ENCODE measurements around the gene TPGS2. TPM values are rescaled to one million over a fixed set of nuclear protein-coding genes. Genes with fewer than 3 reads are reported as not detected.
A peak's percentile ranks its signal among the peaks of the same experiment; 100 is the strongest.
"Not testable (repeated sequence)": the region's sequence is repeated elsewhere in the genome, so short reads cannot be mapped to it uniquely, and the experiment has no call there.

TPGS2 gene
- 10 to 100 TPM; 62.9 to 79.3 (median 66.1) TPM for polyA plus RNA-seq

GRCh38 chr18:36828630-36829361, at the start of gene TPGS2, which contains the start of gene KIAA1328:
TSS of gene TPGS2 (minus strand) at chr18:36829002. CDS start at chr18:36828767, 235 bp downstream.
TSS of gene KIAA1328 (plus strand) at chr18:36829127. CDS start at chr18:36829139, 12 bp downstream.
- peak; percentile 87 to 89 (median 88) for DNase-seq
- Mint-ChIP-seq H3K4me1 (peaks cover 29 to 38% of the 10 kb centered on the region in 2 donors), H3K27ac (peak within 1 kb of the TSS; percentile 76 to 91 (median 86)), H3K27me3 (ENCODE audit: low read depth in 3 of 3) (peaks cover 0 to 7% (median 0%) of the 10 kb centered on the region in 3 donors), H3K4me3 (peak within 1 kb of the TSS; percentile 83 to 96 (median 84)), H3K9me3 (no peaks in the 10 kb centered on the region), H3K36me3 (no peaks in the 10 kb centered on the region)

- Mint-ChIP-seq H3K9me3 (peaks cover 0 to 21% (median 2%) of the 10 kb centered on the region in 6 donors), H3K36me3 (peaks cover 21 to 54% (median 34%) of the 10 kb centered on the region in 3 donors)
- not testable (repeated sequence) for DNase-seq; H3K4me1 Mint-ChIP-seq; H3K4me3 Mint-ChIP-seq; H3K27ac Mint-ChIP-seq; H3K27me3 Mint-ChIP-seq (ENCODE audit: low read depth in 3 of 3)
These were observed 45.0 kb upstream of the TPGS2 start for GRCh38 chr18:36873826-36874225.

GRCh38 chr18:36872329-36872728, 43.5 kb upstream of the TPGS2 start:
- Mint-ChIP-seq H3K36me3 (peaks cover 21 to 51% (median 34%) of the 10 kb centered on the region in 3 donors), H3K27ac (no peak overlapping the region), H3K4me3 (no peak overlapping the region), H3K27me3 (ENCODE audit: low read depth in 3 of 3) (no peaks in the 10 kb centered on the region), H3K9me3 (peaks cover 0 to 19% (median 2%) of the 10 kb centered on the region in 6 donors), H3K4me1 (no peaks in the 10 kb centered on the region)
- no peak for DNase-seq

GRCh38 chr18:36871801-36872200, 43.0 kb upstream of the TPGS2 start:
- Mint-ChIP-seq H3K27ac (peak overlapping the region in 1 of 6 donors; percentile 48), H3K4me1 (no peaks in the 10 kb centered on the region), H3K36me3 (peaks cover 21 to 48% (median 34%) of the 10 kb centered on the region in 3 donors), H3K27me3 (ENCODE audit: low read depth in 3 of 3) (no peaks in the 10 kb centered on the region), H3K4me3 (no peak overlapping the region), H3K9me3 (peaks cover 0 to 19% (median 2%) of the 10 kb centered on the region in 6 donors)
- DNase-seq = no peak

GRCh38 chr18:36867056-36867455, 38.3 kb upstream of the TPGS2 start:
- Mint-ChIP-seq H3K27ac (no peak overlapping the region), H3K27me3 (ENCODE audit: low read depth in 3 of 3) (peaks cover 0 to 1% (median 0%) of the 10 kb centered on the region in 3 donors), H3K9me3 (peaks cover 0 to 4% (median 0%) of the 10 kb centered on the region in 6 donors), H3K4me1 (no peaks in the 10 kb centered on the region), H3K36me3 (peaks cover 17 to 30% (median 17%) of the 10 kb centered on the region in 3 donors), H3K4me3 (no peak overlapping the region)
- DNase-seq = no peak

GRCh38 chr18:36862182-36862581, 33.4 kb upstream of the TPGS2 start:
- peaks cover 0 to 2% (median 0%) of the 10 kb centered on the region in 6 donors for H3K9me3 Mint-ChIP-seq
- peaks cover 0 to 1% (median 0%) of the 10 kb centered on the region in 3 donors for H3K27me3 Mint-ChIP-seq (ENCODE audit: low read depth in 3 of 3)
- DNase-seq = no peak
- peaks cover 11 to 21% (median 16%) of the 10 kb centered on the region in 3 donors for H3K36me3 Mint-ChIP-seq
- H3K4me1 Mint-ChIP-seq = no peaks in the 10 kb centered on the region
- H3K27ac Mint-ChIP-seq = no peak overlapping the region
- no peak overlapping the region for H3K4me3 Mint-ChIP-seq

GRCh38 chr18:36856815-36857214, 28.0 kb upstream of the TPGS2 start:
- no peak for DNase-seq
- Mint-ChIP-seq H3K27ac (no peak overlapping the region), H3K4me1 (no peaks in the 10 kb centered on the region), H3K36me3 (peaks cover 34 to 43% (median 41%) of the 10 kb centered on the region in 3 donors), H3K4me3 (no peak overlapping the region), H3K27me3 (ENCODE audit: low read depth in 3 of 3) (no peaks in the 10 kb centered on the region), H3K9me3 (peaks cover 5 to 12% (median 7%) of the 10 kb centered on the region in 6 donors)

- Mint-ChIP-seq H3K36me3 (peaks cover 29 to 54% (median 39%) of the 10 kb centered on the region in 3 donors), H3K4me3 (no peak overlapping the region), H3K27me3 (ENCODE audit: low read depth in 3 of 3) (no peaks in the 10 kb centered on the region), H3K9me3 (peaks cover 5 to 12% (median 8%) of the 10 kb centered on the region in 6 donors), H3K4me1 (peaks cover 0 to 1% of the 10 kb centered on the region in 2 donors), H3K27ac (no peak overlapping the region)
- no peak for DNase-seq
These were observed 22.4 kb upstream of the TPGS2 start for GRCh38 chr18:36851202-36851590.

- H3K4me1 Mint-ChIP-seq = peaks cover 0 to 1% of the 10 kb centered on the region in 2 donors
These were observed 21.9 kb upstream of the TPGS2 start for GRCh38 chr18:36850527-36851201.

GRCh38 chr18:36849288-36850006, 20.6 kb upstream of the TPGS2 start:
- Mint-ChIP-seq H3K9me3 (peaks cover 5 to 12% (median 8%) of the 10 kb centered on the region in 6 donors), H3K4me3 (no peak overlapping the region), H3K27ac (no peak overlapping the region), H3K4me1 (peaks cover 0 to 1% of the 10 kb centered on the region in 2 donors), H3K27me3 (ENCODE audit: low read depth in 3 of 3) (no peaks in the 10 kb centered on the region), H3K36me3 (peaks cover 21 to 44% (median 32%) of the 10 kb centered on the region in 3 donors)
- DNase-seq = no peak

More at GRCh38 chr18:36850527-36851201, 21.9 kb upstream of the TPGS2 start:
- Mint-ChIP-seq H3K36me3 (peaks cover 28 to 50% (median 35%) of the 10 kb centered on the region in 3 donors), H3K27me3 (ENCODE audit: low read depth in 3 of 3) (no peaks in the 10 kb centered on the region), H3K4me3 (no peak overlapping the region), H3K9me3 (peaks cover 5 to 12% (median 8%) of the 10 kb centered on the region in 6 donors), H3K27ac (no peak overlapping the region)
- DNase-seq = no peak

- no peak overlapping the region for H3K27ac Mint-ChIP-seq
- H3K9me3 Mint-ChIP-seq = peaks cover 5 to 12% (median 8%) of the 10 kb centered on the region in 6 donors
- peaks cover 0 to 1% of the 10 kb centered on the region in 2 donors for H3K4me1 Mint-ChIP-seq
- H3K36me3 Mint-ChIP-seq = peaks cover 19 to 37% (median 31%) of the 10 kb centered on the region in 3 donors
- no peak for DNase-seq
- no peaks in the 10 kb centered on the region for H3K27me3 Mint-ChIP-seq (ENCODE audit: low read depth in 3 of 3)
- H3K4me3 Mint-ChIP-seq = no peak overlapping the region
These were observed 19.8 kb upstream of the TPGS2 start for GRCh38 chr18:36848609-36849008.

GRCh38 chr18:36843784-36844183, 15.0 kb upstream of the TPGS2 start:
- Mint-ChIP-seq H3K27me3 (ENCODE audit: low read depth in 3 of 3) (peaks cover 0 to 1% (median 0%) of the 10 kb centered on the region in 3 donors), H3K4me3 (no peak overlapping the region)

GRCh38 chr18:36843199-36843598, 14.4 kb upstream of the TPGS2 start:
- Mint-ChIP-seq H3K4me3 (no peak overlapping the region), H3K36me3 (peaks cover 22 to 39% (median 31%) of the 10 kb centered on the region in 3 donors), H3K9me3 (no peaks in the 10 kb centered on the region), H3K27me3 (ENCODE audit: low read depth in 3 of 3) (peaks cover 0 to 1% (median 0%) of the 10 kb centered on the region in 3 donors), H3K27ac (no peak overlapping the region), H3K4me1 (peaks cover 0 to 7% of the 10 kb centered on the region in 2 donors)
- no peak for DNase-seq

More at GRCh38 chr18:36843784-36844183, 15.0 kb upstream of the TPGS2 start:
- H3K36me3 Mint-ChIP-seq = peaks cover 22 to 33% (median 26%) of the 10 kb centered on the region in 3 donors
- DNase-seq = no peak
- no peaks in the 10 kb centered on the region for H3K9me3 Mint-ChIP-seq
- no peak overlapping the region for H3K27ac Mint-ChIP-seq
- H3K4me1 Mint-ChIP-seq = peaks cover 1 to 7% of the 10 kb centered on the region in 2 donors
